ENCODE results near the gene POU6F1. TPM values are rescaled to one million over a fixed set of nuclear protein-coding genes. Genes with fewer than 3 reads are reported as not detected.
"Not testable (repeated sequence)": the region's sequence is repeated elsewhere in the genome, so short reads cannot be mapped to it uniquely, and the experiment has no call there.

Gene POU6F1
- total and polyA plus RNA-seq, 10 of the 15 experiments (the other 5 are each of a cell fraction or from before 2014, with no cell fraction given): 0.26 to 4.2 (median 1.2) TPM

DNA sequence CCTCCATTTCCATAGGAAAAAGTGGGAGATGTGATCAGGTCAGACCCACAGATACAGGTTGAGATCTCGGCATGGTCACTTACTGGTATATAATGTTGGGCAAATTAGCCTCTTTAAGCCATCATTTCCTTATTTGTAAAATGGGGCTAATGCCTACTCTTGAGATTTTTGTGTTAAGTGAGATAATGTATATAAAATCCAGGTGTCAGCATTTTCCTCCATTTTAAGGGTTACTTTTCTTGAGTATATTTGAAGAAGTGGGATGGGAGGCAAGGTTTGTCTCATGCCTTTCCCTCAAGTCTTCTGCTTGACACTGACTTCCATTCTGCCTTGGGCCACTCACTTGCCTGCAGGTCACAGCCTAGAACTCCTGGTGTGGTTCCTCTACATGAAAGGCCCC, 10.1 kb upstream of the POU6F1 start:
- ChIA-PET SMC1A (ENCODE audit: uncharacterized antibody, unreplicated experiment) (no interaction called here), RAD21 (ENCODE audit: unreplicated experiment) (no interaction called here), POLR2A (interaction anchor here (0.7 kb wide), 1 partner anchor 12 kb away, joined by 4 read pairs; no protein-coding TSS in a partner anchor), CTCF (interaction anchor here (1.2 kb wide), 1 partner anchor 113 kb away, joined by 5 read pairs; no protein-coding TSS in a partner anchor)
- Histone ChIP-seq H3K9ac (ENCODE audit: control insufficient read depth, insufficient read depth, low read length) (no peak overlapping the region), H3K27me3 (replicated peaks in 1 of 2; ENCODE audit: control insufficient read depth in 2 of 2, insufficient read depth in 2 of 2, low read length in 1 of 2) (no peaks in the 10 kb centered on the region), H3K79me2 (ENCODE audit: control insufficient read depth, insufficient read depth, low read length) (no peaks in the 10 kb centered on the region), H3K36me3 (ENCODE audit: control insufficient read depth in 2 of 2, insufficient read depth in 2 of 2, low read length in 1 of 2) (no peaks in the 10 kb centered on the region), H3K4me1 (ENCODE audit: control insufficient read depth, insufficient read depth, low read length) (no peaks in the 10 kb centered on the region), H2AFZ (ENCODE audit: control insufficient read depth, low read depth, low read length) (no peak overlapping the region), H3K4me3 (no peak overlapping the region), H3K4me2 (ENCODE audit: control insufficient read depth, insufficient read depth) (no peak overlapping the region), H3K27ac (ENCODE audit: control insufficient read depth, insufficient read depth) (no peak overlapping the region), H3K9me3 (replicated peaks; ENCODE audit: control insufficient read depth, insufficient read depth, low read length) (no peaks in the 10 kb centered on the region), H4K20me1 (ENCODE audit: control insufficient read depth, insufficient read depth) (no peaks in the 10 kb centered on the region)
- 88% methylated on average over 1 of the region's 1 CpG for WGBS (ENCODE audit: insufficient coverage, insufficient replicate concordance, low lambda C conversion rate, missing lambda C conversion rate)
- intact Hi-C loops (cut with micrococcal nuclease; ENCODE audit: unreplicated experiment): no loop called here
- no peak for TF ChIP-seq MEF2A (IDR thresholded peaks at IDR 0.05; ENCODE audit: insufficient read depth, low read depth, low read length)
- TF ChIP-seq CEBPB (IDR thresholded peaks at IDR 0.05; ENCODE audit: borderline replicate concordance in 1 of 2, low read depth in 2 of 2, low read length in 2 of 2): no peak
- no peak for TF ChIP-seq EED (IDR thresholded peaks at IDR 0.05; ENCODE audit: low read depth)
- TF ChIP-seq ZNF24 (IDR thresholded peaks at IDR 0.05): no peak
- no peak for TF ChIP-seq ZNF274 (IDR thresholded peaks at IDR 0.05; ENCODE audit: insufficient read depth, insufficient read length)
- TF ChIP-seq ZNF217 (IDR thresholded peaks at IDR 0.05): no peak
- no peak for TF ChIP-seq BHLHE40 (IDR thresholded peaks at IDR 0.05; ENCODE audit: borderline replicate concordance in 1 of 2, low read depth in 2 of 2, low read length in 1 of 2)
- TF ChIP-seq, protein P1, sequence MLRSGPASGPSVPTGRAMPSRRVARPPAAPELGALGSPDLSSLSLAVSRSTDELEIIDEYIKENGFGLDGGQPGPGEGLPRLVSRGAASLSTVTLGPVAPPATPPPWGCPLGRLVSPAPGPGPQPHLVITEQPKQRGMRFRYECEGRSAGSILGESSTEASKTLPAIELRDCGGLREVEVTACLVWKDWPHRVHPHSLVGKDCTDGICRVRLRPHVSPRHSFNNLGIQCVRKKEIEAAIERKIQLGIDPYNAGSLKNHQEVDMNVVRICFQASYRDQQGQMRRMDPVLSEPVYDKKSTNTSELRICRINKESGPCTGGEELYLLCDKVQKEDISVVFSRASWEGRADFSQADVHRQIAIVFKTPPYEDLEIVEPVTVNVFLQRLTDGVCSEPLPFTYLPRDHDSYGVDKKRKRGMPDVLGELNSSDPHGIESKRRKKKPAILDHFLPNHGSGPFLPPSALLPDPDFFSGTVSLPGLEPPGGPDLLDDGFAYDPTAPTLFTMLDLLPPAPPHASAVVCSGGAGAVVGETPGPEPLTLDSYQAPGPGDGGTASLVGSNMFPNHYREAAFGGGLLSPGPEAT (IDR thresholded peaks at IDR 0.05; ENCODE audit: low read depth): no peak
- no peak for TF ChIP-seq ETV6 (conservative IDR thresholded peaks at IDR 0.05 in 1 of 2, IDR thresholded peaks at IDR 0.05 in 1 of 2; ENCODE audit: borderline replicate concordance in 1 of 2, low read depth in 1 of 2)
- TF ChIP-seq, protein P2, sequence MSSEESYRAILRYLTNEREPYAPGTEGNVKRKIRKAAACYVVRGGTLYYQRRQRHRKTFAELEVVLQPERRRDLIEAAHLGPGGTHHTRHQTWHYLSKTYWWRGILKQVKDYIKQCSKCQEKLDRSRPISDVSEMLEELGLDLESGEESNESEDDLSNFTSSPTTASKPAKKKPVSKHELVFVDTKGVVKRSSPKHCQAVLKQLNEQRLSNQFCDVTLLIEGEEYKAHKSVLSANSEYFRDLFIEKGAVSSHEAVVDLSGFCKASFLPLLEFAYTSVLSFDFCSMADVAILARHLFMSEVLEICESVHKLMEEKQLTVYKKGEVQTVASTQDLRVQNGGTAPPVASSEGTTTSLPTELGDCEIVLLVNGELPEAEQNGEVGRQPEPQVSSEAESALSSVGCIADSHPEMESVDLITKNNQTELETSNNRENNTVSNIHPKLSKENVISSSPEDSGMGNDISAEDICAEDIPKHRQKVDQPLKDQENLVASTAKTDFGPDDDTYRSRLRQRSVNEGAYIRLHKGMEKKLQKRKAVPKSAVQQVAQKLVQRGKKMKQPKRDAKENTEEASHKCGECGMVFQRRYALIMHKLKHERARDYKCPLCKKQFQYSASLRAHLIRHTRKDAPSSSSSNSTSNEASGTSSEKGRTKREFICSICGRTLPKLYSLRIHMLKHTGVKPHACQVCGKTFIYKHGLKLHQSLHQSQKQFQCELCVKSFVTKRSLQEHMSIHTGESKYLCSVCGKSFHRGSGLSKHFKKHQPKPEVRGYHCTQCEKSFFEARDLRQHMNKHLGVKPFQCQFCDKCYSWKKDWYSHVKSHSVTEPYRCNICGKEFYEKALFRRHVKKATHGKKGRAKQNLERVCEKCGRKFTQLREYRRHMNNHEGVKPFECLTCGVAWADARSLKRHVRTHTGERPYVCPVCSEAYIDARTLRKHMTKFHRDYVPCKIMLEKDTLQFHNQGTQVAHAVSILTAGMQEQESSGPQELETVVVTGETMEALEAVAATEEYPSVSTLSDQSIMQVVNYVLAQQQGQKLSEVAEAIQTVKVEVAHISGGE (CRISPR knock-in tag; IDR thresholded peaks at IDR 0.05): no peak
- no peak for TF ChIP-seq PAX8 (IDR thresholded peaks at IDR 0.05)
- DNase-seq (ENCODE audit: low read depth, low spot score): no peak
- in situ Hi-C loops (cut with MboI): no loop called here
- no peak for ATAC-seq
- FAIRE-seq: no peak
- BruUV-seq (replicated peaks): no TSS peak

DNA sequence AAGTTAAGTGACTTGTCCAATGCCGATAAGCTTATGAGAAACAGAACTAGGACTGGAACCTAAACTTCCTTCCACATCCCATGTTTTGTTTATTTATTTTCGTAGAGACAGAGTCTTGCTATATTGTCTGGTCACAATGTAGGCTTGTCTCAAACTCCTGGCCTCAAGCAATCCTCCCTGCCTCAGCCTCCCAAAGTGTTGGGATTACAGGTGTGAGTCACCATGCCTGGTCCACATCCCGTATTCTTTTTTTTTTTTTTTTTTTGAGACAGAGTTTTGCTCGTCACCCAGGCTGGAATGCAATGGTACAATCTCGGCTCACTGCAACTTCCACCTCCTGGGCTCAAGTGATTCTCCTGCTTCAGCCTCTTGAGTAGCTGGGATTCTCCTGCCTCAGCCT, 9.2 kb upstream of the POU6F1 start:
- H3K27me3 ChIP-seq (replicated peaks in 1 of 2; ENCODE audit: control insufficient read depth in 2 of 2, insufficient read depth in 2 of 2, low read length in 1 of 2); intact Hi-C loops (cut with micrococcal nuclease; ENCODE audit: unreplicated experiment); RAD21 ChIA-PET (ENCODE audit: unreplicated experiment); H3K9ac ChIP-seq (ENCODE audit: control insufficient read depth, insufficient read depth, low read length); H3K9me3 ChIP-seq (replicated peaks; ENCODE audit: control insufficient read depth, insufficient read depth, low read length); H3K27ac ChIP-seq (ENCODE audit: control insufficient read depth, insufficient read depth); H3K4me2 ChIP-seq (ENCODE audit: control insufficient read depth, insufficient read depth); H2AFZ ChIP-seq (ENCODE audit: control insufficient read depth, low read depth, low read length); H3K79me2 ChIP-seq (ENCODE audit: control insufficient read depth, insufficient read depth, low read length); ATAC-seq; CTCF ChIA-PET; H3K4me3 ChIP-seq; BruUV-seq (replicated peaks); in situ Hi-C loops (cut with MboI); DNase-seq (ENCODE audit: low read depth, low spot score); H3K36me3 ChIP-seq (ENCODE audit: control insufficient read depth in 2 of 2, insufficient read depth in 2 of 2, low read length in 1 of 2); H4K20me1 ChIP-seq (ENCODE audit: control insufficient read depth, insufficient read depth); FAIRE-seq; H3K4me1 ChIP-seq (ENCODE audit: control insufficient read depth, insufficient read depth, low read length): not testable (repeated sequence)
- 83% methylated on average over 2 of the region's 5 CpGs for whole genome bisulfite sequencing (ENCODE audit: insufficient coverage, insufficient replicate concordance, low lambda C conversion rate, missing lambda C conversion rate)
- ChIA-PET POLR2A (interaction anchor here (0.5 to 0.8 kb wide), 3 partner anchors 11 to 156 kb away, joined by 3 to 4 read pairs (median 4); no protein-coding TSS in a partner anchor), SMC1A (ENCODE audit: uncharacterized antibody, unreplicated experiment) (interaction anchor here (1.3 kb wide), 1 partner anchor 9 kb away, joined by 5 read pairs; no protein-coding TSS in a partner anchor)
